Trophoblast cell (in vitro differentiated cells and primary cell): ENCODE results near the gene GFM1.

Source experiments
- DNase-seq, 2 donors: peaks; one replicate each; pipeline ENCODE4 v3.0.0-alpha.2; 2016
- H2AFZ ChIP-seq: 2 replicates; pipeline ENCODE4 v1.6.1; 2013; ENCODE audit warnings: low read length, moderate library complexity, mild to moderate bottlenecking; ENCODE audit not compliant: insufficient read depth, poor library complexity
- H2AK5ac ChIP-seq: 2 replicates; pipeline ENCODE4 v1.6.1; 2013; ENCODE audit warnings: mild to moderate bottlenecking, low read length
- H2BK120ac ChIP-seq: 2 replicates; pipeline ENCODE4 v1.6.1; 2013; ENCODE audit warnings: low read length, mild to moderate bottlenecking, moderate library complexity; ENCODE audit not compliant: insufficient read depth, poor library complexity
- H2BK12ac ChIP-seq: 2 replicates; pipeline ENCODE4 v1.6.1; 2013; ENCODE audit warnings: mild to moderate bottlenecking, low read length, moderate library complexity
- H2BK5ac ChIP-seq: 2 replicates; pipeline ENCODE4 v1.6.1; 2013; ENCODE audit warnings: low read length, low read depth, moderate library complexity, mild to moderate bottlenecking; ENCODE audit not compliant: poor library complexity
- H3K14ac ChIP-seq: 2 replicates; pipeline ENCODE4 v1.6.1; 2013; ENCODE audit warnings: mild to moderate bottlenecking, low read length
- H3K18ac ChIP-seq: 2 replicates; pipeline ENCODE4 v1.6.1; 2013; ENCODE audit warnings: mild to moderate bottlenecking, low read length
- H3K23ac ChIP-seq: 2 replicates; pipeline ENCODE4 v1.6.1; 2013; ENCODE audit warnings: low read length
- H3K27ac ChIP-seq: 2 replicates; pipeline ENCODE4 v1.5.1; 2013; ENCODE audit warnings: low read depth, mild to moderate bottlenecking, inconsistent platforms, low read length, moderate library complexity
- H3K27me3 ChIP-seq: 2 replicates; pipeline ENCODE4 v1.6.1; 2013; ENCODE audit warnings: inconsistent platforms, mild to moderate bottlenecking, low read length, moderate library complexity; ENCODE audit not compliant: insufficient read depth
- H3K36me3 ChIP-seq, 2 experiments: 1 replicate in 1 of 2; 2 replicates in 1 of 2; pipeline ENCODE4 v1.6.1; 2013; ENCODE audit warnings: low read length in 2 of 2, mild to moderate bottlenecking in 2 of 2, moderate library complexity in 1 of 2; ENCODE audit not compliant: insufficient read depth in 2 of 2, control insufficient read depth in 1 of 2
- H3K4ac ChIP-seq: 2 replicates; pipeline ENCODE4 v1.6.1; 2013; ENCODE audit warnings: low read depth, mild to moderate bottlenecking, low read length, moderate library complexity
- H3K4me1 ChIP-seq, 2 experiments: 1 replicate in 1 of 2; 2 replicates in 1 of 2; pipeline ENCODE4 v1.6.1; 2013; ENCODE audit warnings: low read length in 2 of 2, mild to moderate bottlenecking in 2 of 2, moderate library complexity in 1 of 2; ENCODE audit not compliant: insufficient read depth in 2 of 2, control insufficient read depth in 1 of 2
- H3K4me2 ChIP-seq: 2 replicates; pipeline ENCODE4 v1.6.1; 2013; ENCODE audit warnings: inconsistent platforms, mild to moderate bottlenecking, low read length, moderate library complexity
- H3K4me3 ChIP-seq: 2 replicates; pipeline ENCODE4 v1.5.1; 2013; ENCODE audit warnings: mild to moderate bottlenecking, low read depth, low read length, inconsistent platforms
- H3K79me1 ChIP-seq: one replicate; pipeline ENCODE4 v1.6.1; 2013; ENCODE audit warnings: low read length
- H3K79me2 ChIP-seq: 2 replicates; pipeline ENCODE4 v1.6.1; 2013; ENCODE audit warnings: low read length, mild to moderate bottlenecking; ENCODE audit not compliant: control insufficient read depth, insufficient read depth, poor library complexity
- H3K9ac ChIP-seq: 2 replicates; pipeline ENCODE4 v1.6.1; 2013; ENCODE audit warnings: mild to moderate bottlenecking, low read length
- H3K9me3 ChIP-seq: 2 replicates; pipeline ENCODE4 v1.6.1; 2013; ENCODE audit warnings: low read depth, mild to moderate bottlenecking, control low read depth, inconsistent platforms, low read length; ENCODE audit not compliant: insufficient read depth
- H4K12ac ChIP-seq: 2 replicates; pipeline ENCODE4 v1.6.1; 2013; ENCODE audit warnings: low read depth, mild to moderate bottlenecking, low read length, moderate library complexity
- H4K8ac ChIP-seq: 2 replicates; pipeline ENCODE4 v1.6.1; 2013; ENCODE audit warnings: low read depth, mild to moderate bottlenecking, low read length, moderate library complexity
- H4K91ac ChIP-seq: one replicate; pipeline ENCODE4 v1.6.1; 2013; ENCODE audit warnings: low read depth, mild to moderate bottlenecking, low read length, moderate library complexity
- whole genome bisulfite sequencing: extraction: QIAGEN DNeasy Blood & Tissue Kit; methylation state at CpG from one replicate; pipeline ENCODE4 v1.1.7; 2013; ENCODE audit warnings: missing lambda C conversion rate; ENCODE audit not compliant: insufficient read length, insufficient coverage; ENCODE audit errors: extremely low coverage; 5-methylcytosine and 5-hydroxymethylcytosine counted together

GFM1 gene

GRCh38 chr3:158723991-158724390, 79.7 kb downstream of the GFM1 start:
- no peak overlapping the region for H3K4me2 ChIP-seq
- no peaks in the 10 kb centered on the region for H3K36me3 ChIP-seq
- H4K12ac ChIP-seq = no peak overlapping the region
- H3K79me2 ChIP-seq = no peaks in the 10 kb centered on the region
- no peak for DNase-seq
- H2BK5ac ChIP-seq = no peak overlapping the region
- H3K4me1 ChIP-seq = no peaks in the 10 kb centered on the region
- H3K9me3 ChIP-seq = no peaks in the 10 kb centered on the region
- no peak overlapping the region for H3K4ac ChIP-seq
- no peak overlapping the region for H3K18ac ChIP-seq
- H2BK12ac ChIP-seq = no peak overlapping the region
- WGBS = no CpG with 5 or more reads among the region's 7 CpGs
- H3K27ac ChIP-seq = no peak overlapping the region
- no peak overlapping the region for H3K23ac ChIP-seq
- H3K4me3 ChIP-seq = no peak overlapping the region
- no peak overlapping the region for H2AK5ac ChIP-seq
- H2BK120ac ChIP-seq = no peak overlapping the region
- H3K27me3 ChIP-seq = no peaks in the 10 kb centered on the region
- H4K8ac ChIP-seq = no peak overlapping the region
- H4K91ac ChIP-seq = no peak overlapping the region
- peak overlapping the region; percentile 12 for H2AFZ ChIP-seq
- H3K9ac ChIP-seq = no peak overlapping the region
- no peak overlapping the region for H3K14ac ChIP-seq
- H3K79me1 ChIP-seq = no peaks in the 10 kb centered on the region

- peak in 1 of 2 donors; percentile 22 for DNase-seq
- H3K4ac ChIP-seq = no peak overlapping the region
- no peak overlapping the region for H2AFZ ChIP-seq
- H3K79me2 ChIP-seq = no peaks in the 10 kb centered on the region
- H4K91ac ChIP-seq = no peak overlapping the region
- no CpG with 5 or more reads among the region's 9 CpGs for WGBS
- H3K14ac ChIP-seq = no peak overlapping the region
- no peak overlapping the region for H3K4me3 ChIP-seq
- no peak overlapping the region for H4K12ac ChIP-seq
- no peaks in the 10 kb centered on the region for H3K79me1 ChIP-seq
- no peak overlapping the region for H3K23ac ChIP-seq
- H3K18ac ChIP-seq = no peak overlapping the region
- no peak overlapping the region for H2BK5ac ChIP-seq
- H2BK12ac ChIP-seq = no peak overlapping the region
- H3K4me2 ChIP-seq = no peak overlapping the region
- H2AK5ac ChIP-seq = no peak overlapping the region
- no peak overlapping the region for H4K8ac ChIP-seq
- no peak overlapping the region for H3K27ac ChIP-seq
- no peaks in the 10 kb centered on the region for H3K4me1 ChIP-seq
- no peaks in the 10 kb centered on the region for H3K27me3 ChIP-seq
- no peaks in the 10 kb centered on the region for H3K36me3 ChIP-seq
- H3K9ac ChIP-seq = no peak overlapping the region
- no peak overlapping the region for H2BK120ac ChIP-seq
- no peaks in the 10 kb centered on the region for H3K9me3 ChIP-seq
These were observed 81.2 kb downstream of the GFM1 start for GRCh38 chr3:158725348-158726011.

GRCh38 chr3:158727206-158728060, 83.1 kb downstream of the GFM1 start:
- no peak overlapping the region for H3K27ac ChIP-seq
- H2BK12ac ChIP-seq = no peak overlapping the region
- no peak overlapping the region for H3K4me2 ChIP-seq
- H3K27me3 ChIP-seq = no peaks in the 10 kb centered on the region
- H3K4me1 ChIP-seq = peaks cover 4 to 6% of the 10 kb centered on the region in 2 experiments
- H2BK5ac ChIP-seq = no peak overlapping the region
- H3K79me2 ChIP-seq = no peaks in the 10 kb centered on the region
- no peak overlapping the region for H2AFZ ChIP-seq
- WGBS = no CpG with 5 or more reads among the region's 10 CpGs
- no peak overlapping the region for H3K9ac ChIP-seq
- no peak overlapping the region for H2BK120ac ChIP-seq
- H3K79me1 ChIP-seq = no peaks in the 10 kb centered on the region
- no peak overlapping the region for H4K12ac ChIP-seq
- H3K23ac ChIP-seq = no peak overlapping the region
- H3K4ac ChIP-seq = no peak overlapping the region
- no peak overlapping the region for H3K4me3 ChIP-seq
- H3K36me3 ChIP-seq = no peaks in the 10 kb centered on the region
- no peak overlapping the region for H4K8ac ChIP-seq
- no peak overlapping the region for H4K91ac ChIP-seq
- no peaks in the 10 kb centered on the region for H3K9me3 ChIP-seq
- H3K18ac ChIP-seq = no peak overlapping the region
- DNase-seq = peak; percentile 52 to 88
- no peak overlapping the region for H3K14ac ChIP-seq
- no peak overlapping the region for H2AK5ac ChIP-seq

GRCh38 chr3:158728061-158728377, 83.7 kb downstream of the GFM1 start:
- Histone ChIP-seq H3K4me1 (peaks cover 4 to 6% of the 10 kb centered on the region in 2 experiments), H3K23ac (no peak overlapping the region), H3K14ac (no peak overlapping the region), H2BK12ac (no peak overlapping the region), H3K9ac (no peak overlapping the region), H3K18ac (no peak overlapping the region), H3K4me3 (no peak overlapping the region), H3K79me1 (no peaks in the 10 kb centered on the region), H4K12ac (no peak overlapping the region), H2AFZ (no peak overlapping the region), H2BK120ac (no peak overlapping the region), H3K79me2 (no peaks in the 10 kb centered on the region), H2BK5ac (no peak overlapping the region), H3K4me2 (no peak overlapping the region), H3K4ac (no peak overlapping the region), H3K27me3 (no peaks in the 10 kb centered on the region), H4K91ac (no peak overlapping the region), H3K27ac (no peak overlapping the region), H3K36me3 (no peaks in the 10 kb centered on the region), H2AK5ac (no peak overlapping the region), H3K9me3 (no peaks in the 10 kb centered on the region), H4K8ac (no peak overlapping the region)
- WGBS = no CpG with 5 or more reads among the region's 4 CpGs
- DNase-seq = no peak
